HCT116 (cell line): ENCODE measurements around the gene ENDOD1. TPM values are rescaled to one million over a fixed set of nuclear protein-coding genes. Genes with fewer than 3 reads are reported as not detected.

Source experiments
- ATAC-seq: fragments of 200-7000 bp; cut with Tn5 transposase; 2 replicates; pipeline ENCODE4 v1.9.1; 2020; ENCODE audit warnings: mild to moderate bottlenecking, moderate library complexity
- BruUV-seq: library from RNA; stranded (reverse); fragments of 400-500 nt; replicated peaks from 2 replicates; lab custom pipeline; 2021; lab: Mats Ljungman, UMichigan
- CTCF ChIA-PET: fragments of 300-600 bp; sonication (Branson Sonifier 250); formaldehyde crosslinking; loops from one replicate; lab custom pipeline; 2021; ENCODE audit warnings: antibody characterized with exemption; lab: Charles Lee
- POLR2A ChIA-PET: fragments of 300-600, 350-600 bp; sonication (Branson Sonifier 250); formaldehyde crosslinking; loops from one replicate; lab custom pipeline; 2021; ENCODE audit warnings: antibody characterized with exemption; lab: Charles Lee
- RAD21 ChIA-PET, 2 experiments: fragments of 300-600 bp; sonication (Branson Sonifier 250); formaldehyde crosslinking; loops; one replicate each; lab custom pipeline; 2023; ENCODE audit warnings: low total read pairs in 2 of 2; ENCODE audit not compliant: uncharacterized antibody in 2 of 2, unreplicated experiment in 2 of 2, low non-redundant PET in 1 of 2; lab: Charles Lee
- DNase-seq: peaks from one replicate; pipeline ENCODE4 v3.0.0-alpha.2; 2010; ENCODE audit warnings: low read depth, low spot score
- H2AFZ ChIP-seq: fragments of 200-600 bp; shearing (Covaris generic), sonication (generic); 2 replicates; pipeline ENCODE4 v1.6.1; 2017; ENCODE audit warnings: low read depth, mixed run types, mixed read lengths, antibody characterized with exemption, low read length; ENCODE audit not compliant: poor library complexity, severe bottlenecking
- H3K27ac ChIP-seq: 2 replicates; pipeline ENCODE4 v1.5.1; 2012; ENCODE audit warnings: low read depth, low read length
- H3K27me3 ChIP-seq: fragments of 200-600 bp; sonication (generic); 2 replicates; pipeline ENCODE4 v1.6.1; 2016; ENCODE audit warnings: mixed run types, low read length, mixed read lengths; ENCODE audit not compliant: insufficient read depth
- H3K36me3 ChIP-seq, 2 experiments: fragments of 200-500 bp in 1 of 2; fragments of 200-600 bp in 1 of 2; sonication (Bioruptor generic) in 1 of 2; sonication (generic) in 1 of 2; 2 replicates each; pipeline versions ENCODE4 v1.5.1 to v1.6.1; 2014 to 2016; ENCODE audit warnings: low read length in 2 of 2, inconsistent platforms in 1 of 2, mixed read lengths in 1 of 2, mixed run types in 1 of 2; ENCODE audit not compliant: insufficient read depth in 2 of 2, control insufficient read depth in 1 of 2
- H3K4me1 ChIP-seq, 2 experiments: fragments of 200-600 bp in 1 of 2; sonication (generic) in 1 of 2; 2 replicates each; pipeline versions ENCODE4 v1.5.1 to v1.6.1; 2012 to 2017; ENCODE audit warnings: low read length in 2 of 2, inconsistent platforms in 1 of 2, mild to moderate bottlenecking in 1 of 2, mixed read lengths in 1 of 2, mixed run types in 1 of 2, moderate library complexity in 1 of 2; ENCODE audit not compliant: insufficient read depth in 2 of 2, control insufficient read depth in 1 of 2
- H3K4me2 ChIP-seq: fragments of 200-600 bp; sonication (generic); 2 replicates; pipeline ENCODE4 v1.6.1; 2017; ENCODE audit warnings: mixed run types, low read length, mixed read lengths
- H3K4me3 ChIP-seq, 2 experiments: fragments of 200-600 bp in 1 of 2; sonication (generic) in 1 of 2; replicated peaks in 1 of 2; 2 replicates each; pipeline ENCODE4 v1.5.1; 2011 to 2016; ENCODE audit warnings: low read length in 2 of 2, control low read depth in 1 of 2, low read depth in 1 of 2, mild to moderate bottlenecking in 1 of 2, mixed read lengths in 1 of 2, mixed run types in 1 of 2
- H3K79me2 ChIP-seq: fragments of 200-600 bp; sonication (generic); 2 replicates; pipeline ENCODE4 v1.6.1; 2017; ENCODE audit warnings: mild to moderate bottlenecking, mixed run types, low read length, moderate library complexity, mixed read lengths; ENCODE audit not compliant: insufficient read depth
- H3K9ac ChIP-seq: fragments of 200-600 bp; sonication (generic); 2 replicates; pipeline ENCODE4 v1.6.1; 2016; ENCODE audit warnings: low read length, mixed read lengths
- H3K9me2 ChIP-seq: fragments of 200-600 bp; sonication (generic), shearing (Covaris generic); 2 replicates; pipeline ENCODE4 v1.6.1; 2017; ENCODE audit warnings: mixed run types, mild to moderate bottlenecking, moderate library complexity; ENCODE audit not compliant: insufficient read depth
- H3K9me3 ChIP-seq, 2 experiments: fragments of 200-500 bp in 1 of 2; fragments of 200-600 bp in 1 of 2; sonication (Bioruptor generic) in 1 of 2; sonication (generic) in 1 of 2; 2 replicates each; pipeline ENCODE4 v1.6.1; 2014 to 2017; ENCODE audit warnings: low read length in 2 of 2, mixed read lengths in 2 of 2, inconsistent platforms in 1 of 2, low read depth in 1 of 2, mild to moderate bottlenecking in 1 of 2, mixed run types in 1 of 2, moderate library complexity in 1 of 2; ENCODE audit not compliant: control insufficient read depth in 1 of 2, insufficient read depth in 1 of 2
- H4K20me1 ChIP-seq: fragments of 200-600 bp; sonication (generic), shearing (Covaris generic); 2 replicates; pipeline ENCODE4 v1.6.1; 2017; ENCODE audit warnings: mixed run types, mild to moderate bottlenecking, moderate library complexity; ENCODE audit not compliant: insufficient read depth
- ATF3 ChIP-seq: IDR thresholded peaks from 2 replicates; pipeline ENCODE4 v1.6.1; 2012
- CBX3 ChIP-seq: IDR thresholded peaks from 2 replicates; pipeline ENCODE4 v1.6.1; 2012; ENCODE audit warnings: low read depth
- CTCF ChIP-seq, 3 experiments: fragments of 200-600 bp in 1 of 3; sonication (generic) in 1 of 3; IDR thresholded peaks in 2 of 3; conservative IDR thresholded peaks in 1 of 3; 2 replicates each; pipeline ENCODE4 v1.5.1; 2012 to 2017; ENCODE audit warnings: low read depth in 2 of 3, low read length in 2 of 3, antibody characterized with exemption in 1 of 3, borderline replicate concordance in 1 of 3, control low read depth in 1 of 3, mild to moderate bottlenecking in 1 of 3, mixed read lengths in 1 of 3, mixed run types in 1 of 3, moderate library complexity in 1 of 3; ENCODE audit not compliant: insufficient read depth in 1 of 3
- EZH2 ChIP-seq: fragments of 200-600 bp; sonication (generic); IDR thresholded peaks from 2 replicates; pipeline ENCODE4 v1.6.1; 2017; ENCODE audit warnings: antibody characterized with exemption, mixed run types
- EZH2phosphoT487 ChIP-seq: fragments of 200-600 bp; IDR thresholded peaks from 2 replicates; pipeline ENCODE4 v1.6.1; 2018; ENCODE audit warnings: antibody characterized with exemption, borderline replicate concordance
- FOSL1 ChIP-seq: IDR thresholded peaks from 2 replicates; pipeline ENCODE4 v1.6.1; 2012; ENCODE audit warnings: low read depth
- POLR2A ChIP-seq: IDR thresholded peaks from 2 replicates; pipeline ENCODE4 v1.7.0; 2011; ENCODE audit warnings: borderline replicate concordance; ENCODE audit not compliant: insufficient read depth, insufficient read length; ENCODE audit errors: extremely low read depth
- POLR2AphosphoS5 ChIP-seq: IDR thresholded peaks from 2 replicates; pipeline ENCODE4 v1.6.1; 2011; ENCODE audit warnings: mild to moderate bottlenecking, low read depth, low read length, moderate library complexity
- REST ChIP-seq: IDR thresholded peaks from 2 replicates; pipeline ENCODE4 v1.6.1; 2012; ENCODE audit warnings: low read depth
- SIN3A ChIP-seq: IDR thresholded peaks from 2 replicates; pipeline ENCODE4 v1.6.1; 2012; ENCODE audit warnings: low read depth
- SP1 ChIP-seq: IDR thresholded peaks from 2 replicates; pipeline ENCODE4 v1.6.1; 2012; ENCODE audit warnings: low read depth
- SRF ChIP-seq: IDR thresholded peaks from 2 replicates; pipeline ENCODE4 v1.6.1; 2012; ENCODE audit warnings: low read depth
- TCF7L2 ChIP-seq: IDR thresholded peaks from 2 replicates; pipeline ENCODE4 v1.7.0; 2011; ENCODE audit warnings: borderline replicate concordance, inconsistent platforms; ENCODE audit not compliant: insufficient read depth, insufficient read length; ENCODE audit errors: extremely low read depth
- ZFX ChIP-seq: fragments of 450-650 bp; IDR thresholded peaks from 2 replicates; pipeline ENCODE4 v1.6.1; 2017
- ZNF274 ChIP-seq: fragments of 200-500 bp; sonication (Bioruptor generic); IDR thresholded peaks from 2 replicates; pipeline ENCODE4 v1.6.1; 2014; ENCODE audit warnings: mild to moderate bottlenecking, low read depth, low read length, inconsistent platforms
- intact Hi-C: fragments of 100-400 bp; cut with micrococcal nuclease; formaldehyde crosslinking; loops from 2 replicates; pipeline ENCODE4 v1.10.0; 2022
- total RNA-seq: library from RNA; stranded (reverse); gene quantifications from one replicate; pipeline ENCODE4 v1.2.1, GENCODE V29; 2021; ENCODE audit not compliant: unreplicated experiment
- TF ChIP-seq, protein P1 (sequence below): IDR thresholded peaks from 2 replicates; pipeline ENCODE4 v1.6.1; 2012

The ENDOD1 gene
- total RNA-seq, 1 experiment from 2014 or later = 33.6 TPM

DNA sequence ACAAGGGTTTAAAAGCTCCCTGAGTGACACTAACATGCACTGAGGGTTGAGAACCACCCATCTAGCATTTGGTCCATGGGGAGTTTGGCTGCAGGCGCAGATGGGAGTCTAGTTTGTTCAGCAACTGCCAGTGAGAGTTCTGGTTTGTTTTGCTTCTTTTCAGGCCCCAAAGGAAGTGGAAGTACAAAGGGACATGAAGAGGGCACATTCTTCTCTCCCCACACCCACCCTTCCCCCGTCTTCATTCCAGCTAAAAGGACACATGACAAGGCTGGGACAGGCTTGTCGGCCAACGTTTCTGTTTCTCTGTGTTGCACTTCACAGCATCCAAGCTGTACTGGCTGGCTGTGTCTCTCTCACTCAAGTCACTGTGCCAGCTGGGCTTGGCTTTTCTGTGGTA lies 8.2 kb upstream of the ENDOD1 start:
- ChIA-PET POLR2A (interaction anchor here (1.3 to 2.3 kb wide), 2 partner anchors 8 to 14 kb away, joined by 3 to 11 read pairs; partner anchors contain the start of genes ENDOD1 and SRSF8), CTCF (interaction anchor here (0.6 kb wide), 1 partner anchor 14 kb away, joined by 3 read pairs; no protein-coding TSS in a partner anchor), RAD21 (no interaction called here)
- H3K27ac ChIP-seq = no peak overlapping the region
- no peaks in the 10 kb centered on the region for H4K20me1 ChIP-seq
- no peak overlapping the region for H3K4me3 ChIP-seq
- peaks cover 12 to 25% of the 10 kb centered on the region in 2 experiments; a peak in 3 of 4 replicates for H3K4me1 ChIP-seq
- no peaks in the 10 kb centered on the region for H3K9me3 ChIP-seq
- no peak overlapping the region for H3K9ac ChIP-seq
- 0 out of 2 replicates have a peak overlapping the region, but pooled peaks have one; percentile 12 for H3K4me2 ChIP-seq
- H3K9me2 ChIP-seq = no peaks in the 10 kb centered on the region
- intact Hi-C loops = no loop called here
- no peak for ATAC-seq
- H3K27me3 ChIP-seq = no peaks in the 10 kb centered on the region
- TF ChIP-seq SP1 (no peak), POLR2AphosphoS5 (no peak), CBX3 (no peak), EZH2phosphoT487 (no peak), SIN3A (no peak), ZFX (no peak), FOSL1 (no peak), CTCF (IDR thresholded peaks at IDR 0.05 in 2 of 3, conservative IDR thresholded peaks at IDR 0.05 in 1 of 3; ENCODE audit: borderline replicate concordance in 1 of 3, insufficient read depth in 1 of 3, low read depth in 2 of 3, low read length in 2 of 3) (no peak), ATF3 (no peak), SRF (no peak), POLR2A (no peak), ZNF274 (no peak), REST (no peak), EZH2 (no peak), TCF7L2 (no peak)
- TF ChIP-seq, protein P1, sequence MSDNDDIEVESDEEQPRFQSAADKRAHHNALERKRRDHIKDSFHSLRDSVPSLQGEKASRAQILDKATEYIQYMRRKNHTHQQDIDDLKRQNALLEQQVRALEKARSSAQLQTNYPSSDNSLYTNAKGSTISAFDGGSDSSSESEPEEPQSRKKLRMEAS = no peak
- no peaks in the 10 kb centered on the region for H3K36me3 ChIP-seq
- H2AFZ ChIP-seq = no peak overlapping the region
- H3K79me2 ChIP-seq = no peaks in the 10 kb centered on the region
- no TSS peak for BruUV-seq
- DNase-seq = no peak
